ENCODE results near the gene AMACR. TPM values are rescaled to one million over a fixed set of nuclear protein-coding genes. Genes with fewer than 3 reads are reported as not detected.
A peak's percentile ranks its signal among the peaks of the same experiment; 100 is the strongest.

The AMACR gene
- total RNA-seq, 1 experiment from 2014 or later: 9.1 TPM

DNA sequence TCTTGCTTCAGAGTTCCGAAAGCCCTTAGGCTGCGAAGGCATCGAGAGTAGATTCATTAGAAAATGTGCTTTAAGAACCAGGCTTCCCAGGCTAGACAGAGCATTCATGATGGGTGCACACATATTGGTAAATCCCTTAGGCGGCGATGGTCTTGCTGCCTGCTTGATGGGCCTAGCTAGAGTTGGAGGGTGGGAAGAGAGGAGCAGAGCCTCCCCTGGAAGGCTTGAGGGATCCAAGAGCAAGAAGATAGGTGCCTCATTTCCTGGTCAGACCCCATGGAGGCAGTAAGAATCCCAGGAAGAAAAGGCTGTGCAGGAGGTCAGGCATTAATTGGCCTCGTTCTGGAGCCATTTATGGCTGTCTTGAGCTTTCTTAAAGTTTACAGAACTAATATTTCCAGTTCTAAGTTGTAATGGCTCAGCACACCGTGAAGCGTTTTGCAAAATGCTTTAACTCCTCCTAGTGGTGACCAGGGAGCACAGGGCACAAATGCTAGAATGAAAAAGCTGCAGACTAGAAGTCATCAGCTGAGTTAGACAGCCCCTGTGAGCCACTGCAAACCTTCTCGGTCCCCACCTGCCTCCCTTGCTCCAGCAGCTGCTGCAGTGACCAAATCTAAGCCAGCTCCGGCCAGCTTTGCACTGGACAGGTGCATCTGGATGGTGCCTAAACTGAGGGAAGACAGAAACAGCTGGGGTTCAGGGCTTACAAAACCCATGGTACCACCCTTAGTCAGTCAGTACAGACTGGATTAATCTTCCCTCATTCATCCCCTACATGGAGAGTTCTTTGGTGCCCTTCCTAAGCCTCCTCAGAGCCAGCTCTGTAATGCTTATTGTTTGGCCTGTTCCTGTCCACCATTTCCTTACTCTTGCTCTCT lies 38.0 kb downstream of the AMACR start:
- Mint-ChIP-seq H3K27me3 (ENCODE audit: unreplicated experiment) (peaks cover 8% of the 10 kb centered on the region), H3K4me1 (ENCODE audit: low read depth, unreplicated experiment) (no peaks in the 10 kb centered on the region), H3K9me3 (ENCODE audit: low read depth, unreplicated experiment) (no peaks in the 10 kb centered on the region), H3K36me3 (ENCODE audit: insufficient read depth, unreplicated experiment) (no peaks in the 10 kb centered on the region), H3K27ac (ENCODE audit: unreplicated experiment) (no peak overlapping the region), H3K4me3 (ENCODE audit: low read depth, unreplicated experiment) (no peak overlapping the region)
- no TSS peak for BruUV-seq (replicated peaks)
- DNase-seq: peak; percentile 34
- CTCF ChIA-PET: interaction anchor here (0.7 to 2.0 kb wide), 9 partner anchors 10 to 536 kb away, joined by 3 to 25 read pairs (median 5); partner anchors contain the start of gene AMACR
- TF ChIP-seq, protein P1, sequence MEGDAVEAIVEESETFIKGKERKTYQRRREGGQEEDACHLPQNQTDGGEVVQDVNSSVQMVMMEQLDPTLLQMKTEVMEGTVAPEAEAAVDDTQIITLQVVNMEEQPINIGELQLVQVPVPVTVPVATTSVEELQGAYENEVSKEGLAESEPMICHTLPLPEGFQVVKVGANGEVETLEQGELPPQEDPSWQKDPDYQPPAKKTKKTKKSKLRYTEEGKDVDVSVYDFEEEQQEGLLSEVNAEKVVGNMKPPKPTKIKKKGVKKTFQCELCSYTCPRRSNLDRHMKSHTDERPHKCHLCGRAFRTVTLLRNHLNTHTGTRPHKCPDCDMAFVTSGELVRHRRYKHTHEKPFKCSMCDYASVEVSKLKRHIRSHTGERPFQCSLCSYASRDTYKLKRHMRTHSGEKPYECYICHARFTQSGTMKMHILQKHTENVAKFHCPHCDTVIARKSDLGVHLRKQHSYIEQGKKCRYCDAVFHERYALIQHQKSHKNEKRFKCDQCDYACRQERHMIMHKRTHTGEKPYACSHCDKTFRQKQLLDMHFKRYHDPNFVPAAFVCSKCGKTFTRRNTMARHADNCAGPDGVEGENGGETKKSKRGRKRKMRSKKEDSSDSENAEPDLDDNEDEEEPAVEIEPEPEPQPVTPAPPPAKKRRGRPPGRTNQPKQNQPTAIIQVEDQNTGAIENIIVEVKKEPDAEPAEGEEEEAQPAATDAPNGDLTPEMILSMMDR (IDR thresholded peaks at IDR 0.05; ENCODE audit: unreplicated experiment): peak; percentile 69
- intact Hi-C loops (cut with micrococcal nuclease; ENCODE audit: unreplicated experiment): loop anchor here (1.0 kb wide), 2 partner anchors 500 to 534 kb away; no protein-coding TSS in a partner anchor

DNA sequence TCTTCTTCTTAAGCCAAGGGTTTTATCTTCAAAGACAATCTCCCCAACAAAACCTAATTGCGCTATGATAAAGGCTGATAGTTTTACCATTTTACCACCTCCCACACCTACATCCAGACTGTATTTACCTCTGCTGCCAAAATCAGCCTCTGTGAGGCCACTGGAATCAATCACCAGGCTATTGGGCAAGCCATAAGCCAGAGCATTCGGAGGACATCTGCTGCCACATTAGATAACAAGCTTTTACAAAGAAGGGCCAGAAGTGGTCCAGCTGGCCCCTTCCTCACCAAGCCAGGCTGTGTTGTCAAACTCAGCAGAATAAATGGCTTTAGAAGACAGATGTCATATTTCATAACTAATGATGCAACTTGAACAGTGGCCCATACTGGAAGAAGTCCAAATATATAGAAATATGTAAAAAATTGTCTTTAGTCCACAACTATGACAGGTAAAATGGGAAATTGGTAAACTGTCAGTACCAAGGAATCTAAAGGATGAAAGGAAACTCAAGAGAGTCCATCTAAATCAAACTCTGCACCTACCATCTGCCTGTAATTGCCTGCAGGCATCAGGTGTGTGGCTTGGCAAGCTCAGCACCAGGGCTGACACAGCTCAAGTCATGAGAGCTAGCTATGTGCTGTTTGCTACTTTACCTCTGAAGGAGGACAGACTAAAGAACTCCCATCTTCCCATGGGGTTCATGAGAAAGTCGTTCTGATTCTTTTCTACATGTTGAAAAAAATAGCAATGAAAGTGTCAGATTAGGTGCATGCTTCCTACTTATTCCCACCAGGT lies 39.4 kb downstream of the AMACR start:
- H3K9me3 Mint-ChIP-seq (ENCODE audit: low read depth, unreplicated experiment): no peaks in the 10 kb centered on the region
- TF ChIP-seq, protein P1 (IDR thresholded peaks at IDR 0.05; ENCODE audit: unreplicated experiment): no peak
- BruUV-seq (replicated peaks): no TSS peak
- H3K27ac Mint-ChIP-seq (ENCODE audit: unreplicated experiment): no peak overlapping the region
- no peak for DNase-seq
- H3K4me1 Mint-ChIP-seq (ENCODE audit: low read depth, unreplicated experiment): no peaks in the 10 kb centered on the region
- no peaks in the 10 kb centered on the region for H3K36me3 Mint-ChIP-seq (ENCODE audit: insufficient read depth, unreplicated experiment)
- intact Hi-C loops (cut with micrococcal nuclease; ENCODE audit: unreplicated experiment): loop anchor here (1.0 kb wide), 1 partner anchor 498 kb away; no protein-coding TSS in a partner anchor
- peaks cover 8% of the 10 kb centered on the region for H3K27me3 Mint-ChIP-seq (ENCODE audit: unreplicated experiment)
- CTCF ChIA-PET: interaction anchor here (0.7 kb wide), 1 partner anchor 389 kb away, joined by 5 read pairs; no protein-coding TSS in a partner anchor
- H3K4me3 Mint-ChIP-seq (ENCODE audit: low read depth, unreplicated experiment): no peak overlapping the region

DNA sequence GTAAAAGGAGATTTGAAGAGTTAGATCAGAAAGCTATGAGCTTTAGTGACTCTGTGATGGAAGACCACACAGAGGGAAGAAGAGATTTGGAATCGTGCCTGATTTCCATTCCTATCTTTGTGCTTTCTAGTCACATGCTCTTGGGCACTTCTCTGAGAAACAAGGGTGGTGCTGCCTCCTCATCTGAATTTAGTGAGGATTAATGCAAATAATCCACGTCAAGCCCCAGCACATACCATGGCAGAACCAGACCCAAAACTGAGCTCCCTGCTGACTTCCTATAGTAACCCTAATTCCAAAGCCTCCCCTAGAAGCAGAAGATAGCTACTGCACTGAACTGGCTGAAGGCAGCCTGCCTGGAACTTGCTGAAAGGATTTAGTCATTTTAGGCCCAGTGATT lies 41.0 kb downstream of the AMACR start:
- Mint-ChIP-seq H3K9me3 (ENCODE audit: low read depth, unreplicated experiment) (no peaks in the 10 kb centered on the region), H3K27me3 (ENCODE audit: unreplicated experiment) (peaks cover 7% of the 10 kb centered on the region), H3K4me1 (ENCODE audit: low read depth, unreplicated experiment) (no peaks in the 10 kb centered on the region), H3K4me3 (ENCODE audit: low read depth, unreplicated experiment) (no peak overlapping the region), H3K27ac (ENCODE audit: unreplicated experiment) (no peak overlapping the region), H3K36me3 (ENCODE audit: insufficient read depth, unreplicated experiment) (no peaks in the 10 kb centered on the region)
- TF ChIP-seq, protein P1 (IDR thresholded peaks at IDR 0.05; ENCODE audit: unreplicated experiment): no peak
- no peak for DNase-seq
- no TSS peak for BruUV-seq (replicated peaks)
- CTCF ChIA-PET: no interaction called here
- intact Hi-C loops (cut with micrococcal nuclease; ENCODE audit: unreplicated experiment): no loop called here

DNA sequence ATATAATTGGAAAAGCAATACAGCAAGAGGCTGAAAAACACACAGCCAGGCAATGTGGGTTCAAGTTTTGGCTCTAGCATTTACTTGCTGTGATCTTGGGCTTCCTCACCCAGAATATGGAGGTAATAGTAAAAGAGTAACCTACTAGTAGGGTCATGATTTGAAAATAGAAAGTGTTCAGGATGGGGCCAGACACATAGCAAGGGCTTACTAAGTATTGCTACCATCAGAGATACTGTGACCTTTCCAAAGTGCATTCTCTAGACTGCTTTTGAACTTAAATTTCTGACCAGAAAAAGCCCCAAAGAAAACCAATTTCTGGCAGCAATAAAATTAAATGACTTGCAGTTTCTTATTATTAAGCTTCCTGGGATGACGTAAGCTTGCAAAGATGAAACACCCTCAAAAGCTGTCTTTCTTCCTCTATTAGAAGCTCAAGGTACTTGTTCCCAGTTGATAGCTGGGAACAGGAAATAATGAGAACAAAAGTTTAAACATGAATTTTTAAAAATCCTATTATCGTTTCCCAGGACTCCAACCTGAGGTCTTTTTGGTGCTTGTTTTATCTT lies 43.6 kb downstream of the AMACR start:
- intact Hi-C loops (cut with micrococcal nuclease; ENCODE audit: unreplicated experiment): no loop called here
- Mint-ChIP-seq H3K27ac (ENCODE audit: unreplicated experiment) (no peak overlapping the region), H3K4me3 (ENCODE audit: low read depth, unreplicated experiment) (no peak overlapping the region), H3K27me3 (ENCODE audit: unreplicated experiment) (peaks cover 16% of the 10 kb centered on the region), H3K36me3 (ENCODE audit: insufficient read depth, unreplicated experiment) (no peaks in the 10 kb centered on the region), H3K4me1 (ENCODE audit: low read depth, unreplicated experiment) (no peaks in the 10 kb centered on the region), H3K9me3 (ENCODE audit: low read depth, unreplicated experiment) (no peaks in the 10 kb centered on the region)
- CTCF ChIA-PET: no interaction called here
- BruUV-seq (replicated peaks): no TSS peak
- TF ChIP-seq, protein P1 (IDR thresholded peaks at IDR 0.05; ENCODE audit: unreplicated experiment): no peak
- no peak for DNase-seq

Data from Calu3 (cell line).